Esophagus muscularis mucosa (tissue), 4 donors: Measurements from ENCODE around the gene LYSMD4. TPM values are rescaled to one million over a fixed set of nuclear protein-coding genes. Genes with fewer than 3 reads are reported as not detected.
A peak's percentile ranks its signal among the peaks of the same experiment; 100 is the strongest.

ENCODE experiments used
- DNase-seq: peaks from one replicate; pipeline ENCODE4 v3.0.0-alpha.2; 2017; ENCODE audit errors: extremely low spot score
- H3K27ac ChIP-seq, 4 donors: fragments of 200-600 bp; sonication (generic); replicated peaks in 1 of 4; 1 replicate in 3 of 4; 2 replicates in 1 of 4; pipeline ENCODE4 v1.5.1; 2016 to 2019; ENCODE audit warnings: mild to moderate bottlenecking in 1 of 4
- H3K27me3 ChIP-seq, 4 donors: fragments of 200-600 bp; sonication (generic); one replicate each; pipeline versions ENCODE4 v1.5.1 to v1.6.0; 2016 to 2019
- H3K36me3 ChIP-seq, 4 donors: fragments of 200-600 bp; sonication (generic); one replicate each; pipeline ENCODE4 v1.5.1; 2016 to 2019
- H3K4me1 ChIP-seq, 4 donors: fragments of 200-600 bp; sonication (generic); one replicate each; pipeline ENCODE4 v1.5.1; 2016 to 2019
- H3K4me3 ChIP-seq, 4 donors: fragments of 200-600 bp; sonication (generic); 1 replicate in 2 of 4; 2 replicates in 2 of 4; pipeline ENCODE4 v1.5.1; 2016 to 2019; ENCODE audit warnings: mild to moderate bottlenecking in 4 of 4, moderate library complexity in 1 of 4
- H3K9me3 ChIP-seq, 4 donors: fragments of 200-600 bp; sonication (generic); 1 replicate in 3 of 4; 2 replicates in 1 of 4; pipeline ENCODE4 v1.5.1; 2016 to 2019
- CTCF ChIP-seq, 3 experiments: fragments of 200-600 bp in 2 of 3; fragments of 450-650 bp in 1 of 3; sonication (generic) in 2 of 3; IDR thresholded peaks; one replicate each; pipeline ENCODE4 v1.5.1; 2017 to 2019; ENCODE audit warnings: antibody characterized with exemption in 3 of 3, mild to moderate bottlenecking in 2 of 3, moderate library complexity in 1 of 3
- EP300 ChIP-seq: sonication (generic); formaldehyde crosslinking; IDR thresholded peaks from one replicate; pipeline ENCODE4 v1.6.1; 2017; ENCODE audit warnings: antibody characterized with exemption
- POLR2A ChIP-seq: fragments of 450-650 bp; IDR thresholded peaks from one replicate; pipeline ENCODE4 v1.6.1; 2017; ENCODE audit warnings: antibody characterized with exemption, moderate library complexity, mild to moderate bottlenecking, low read depth
- POLR2AphosphoS5 ChIP-seq, 2 donors: sonication (generic); formaldehyde crosslinking; IDR thresholded peaks; one replicate each; pipeline ENCODE4 v1.6.1; 2017; ENCODE audit warnings: antibody characterized with exemption in 2 of 2
- WGBS: methylation state at CpG from one replicate; pipeline ENCODE4 v1.1.5; 2018; 5-methylcytosine and 5-hydroxymethylcytosine counted together
- intact Hi-C: fragments of 100-400 bp; cut with DNase I; formaldehyde crosslinking; loops from one replicate; pipeline ENCODE4 v1.15.1; 2023
- total RNA-seq, 4 donors: library from RNA; depleted of rRNA; stranded (reverse); fragments of >200 nt; gene quantifications; one replicate each; pipeline versions ENCODE4 v1.1.0 to v1.2.1, GENCODE V29; 2016

The LYSMD4 gene
- total RNA-seq, 4 donors from 2014 or later, result 7.6 to 15.8 (median 15.2) TPM

GRCh38 chr15:99709243-99709986, 23.8 kb downstream of the LYSMD4 start:
- Histone ChIP-seq H3K9me3 (no peaks in the 10 kb centered on the region), H3K4me3 (no peak overlapping the region), H3K4me1 (peaks cover 49 to 72% (median 51%) of the 10 kb centered on the region in 4 donors), H3K36me3 (peaks cover 3 to 46% (median 34%) of the 10 kb centered on the region in 4 donors), H3K27ac (peak overlapping the region; percentile 62 to 78 (median 70)), H3K27me3 (no peaks in the 10 kb centered on the region)
- 78% methylated on average over 16 of the region's 16 CpGs for WGBS
- intact Hi-C loops, result loop anchor here (5.0 kb wide), 2 partner anchors 142 to 422 kb away; partner anchors contain the start of gene MEF2A
- no peak for TF ChIP-seq CTCF (IDR thresholded peaks at IDR 0.05)
- no peak for TF ChIP-seq POLR2A
- TF ChIP-seq EP300, result no peak
- TF ChIP-seq POLR2AphosphoS5 (IDR thresholded peaks at IDR 0.05), result no peak
- DNase-seq, result no peak

- H3K4me3 ChIP-seq, result no peak overlapping the region
- intact Hi-C loops, result loop anchor here (5.0 kb wide), 2 partner anchors 141 to 421 kb away; partner anchors contain the start of gene MEF2A
- H3K9me3 ChIP-seq, result no peaks in the 10 kb centered on the region
- no peak for DNase-seq
- TF ChIP-seq POLR2AphosphoS5 (IDR thresholded peaks at IDR 0.05), result peak; percentile 77 to 88
- no peak for TF ChIP-seq EP300
- WGBS, result 28% methylated on average over 7 of the region's 7 CpGs
- H3K4me1 ChIP-seq, result peaks cover 56 to 74% (median 59%) of the 10 kb centered on the region in 4 donors
- peaks cover 3 to 39% (median 34%) of the 10 kb centered on the region in 4 donors for H3K36me3 ChIP-seq
- no peaks in the 10 kb centered on the region for H3K27me3 ChIP-seq
- peak overlapping the region; percentile 62 to 78 (median 70) for H3K27ac ChIP-seq
Observed at GRCh38 chr15:99708563-99708962, 24.7 kb downstream of the LYSMD4 start.

GRCh38 chr15:99707473-99708270, 25.6 kb downstream of the LYSMD4 start:
- no peak for TF ChIP-seq EP300
- Histone ChIP-seq H3K4me1 (peaks cover 64 to 83% (median 67%) of the 10 kb centered on the region in 4 donors), H3K9me3 (no peaks in the 10 kb centered on the region), H3K36me3 (peaks cover 3 to 32% (median 27%) of the 10 kb centered on the region in 4 donors), H3K27ac (peak overlapping the region; percentile 62 to 78 (median 70)), H3K4me3 (peak overlapping the region in 3 of 4 donors; percentile 6 to 22 (median 18)), H3K27me3 (no peaks in the 10 kb centered on the region)
- WGBS, result 50% methylated on average over 11 of the region's 11 CpGs
- no peak for DNase-seq
- intact Hi-C loops, result loop anchor here (5.0 kb wide), 2 partner anchors 140 to 420 kb away; partner anchors contain the start of gene MEF2A

GRCh38 chr15:99706557-99707303, 26.5 kb downstream of the LYSMD4 start:
- 87% methylated on average over 10 of the region's 10 CpGs for WGBS
- H3K36me3 ChIP-seq, result peaks cover 0 to 23% (median 18%) of the 10 kb centered on the region in 4 donors

More at GRCh38 chr15:99706557-99707303, 26.5 kb downstream of the LYSMD4 start:
- DNase-seq, result no peak
- peak in 1 of 2 donors; percentile 6 for TF ChIP-seq POLR2AphosphoS5 (IDR thresholded peaks at IDR 0.05)
- no peak for TF ChIP-seq CTCF (IDR thresholded peaks at IDR 0.05)
- Histone ChIP-seq H3K9me3 (no peaks in the 10 kb centered on the region), H3K27ac (peak overlapping the region; percentile 62 to 78 (median 70)), H3K4me3 (no peak overlapping the region), H3K27me3 (no peaks in the 10 kb centered on the region), H3K4me1 (peaks cover 56 to 76% (median 60%) of the 10 kb centered on the region in 4 donors)
- intact Hi-C loops, result loop anchor here (5.0 kb wide), 2 partner anchors 139 to 419 kb away; partner anchors contain the start of gene MEF2A
